NCI-H1930 (cell line): ENCODE measurements around the gene SLC6A12.
"Not testable (repeated sequence)": the region's sequence is repeated elsewhere in the genome, so short reads cannot be mapped to it uniquely, and the experiment has no call there.

Experiments used
- DNase-seq, 2 experiments: peaks; one replicate each; lab custom pipeline; 2025; lab: John Stamatoyannopoulos, UW

SLC6A12 gene

GRCh38 chr12:197347-197746 lies 16.6 kb downstream of the SLC6A12 start:
- DNase-seq, result no peak

- no peak for DNase-seq
Observed at GRCh38 chr12:196436-196835, 17.5 kb downstream of the SLC6A12 start.

GRCh38 chr12:195951-196350 lies 18.0 kb downstream of the SLC6A12 start:
- no peak for DNase-seq

- no peak for DNase-seq
Observed at GRCh38 chr12:195156-195555, 18.8 kb downstream of the SLC6A12 start.

GRCh38 chr12:194276-194675 lies 19.7 kb downstream of the SLC6A12 start:
- no peak for DNase-seq

- DNase-seq, result no peak
Observed at GRCh38 chr12:193261-193660, 20.7 kb downstream of the SLC6A12 start.

GRCh38 chr12:191541-191940 lies 22.4 kb downstream of the SLC6A12 start:
- DNase-seq, result no peak

- DNase-seq, result no peak
Observed at GRCh38 chr12:190881-191280, 23.1 kb downstream of the SLC6A12 start.

GRCh38 chr12:189622-189962 lies 24.4 kb downstream of the SLC6A12 start:
- no peak for DNase-seq

- DNase-seq, result peak; percentile 58 to 67
Observed at GRCh38 chr12:188910-189621, 24.9 kb downstream of the SLC6A12 start.

GRCh38 chr12:187986-188909 lies 25.7 kb downstream of the SLC6A12 start:
- DNase-seq, result not testable (repeated sequence)

GRCh38 chr12:186006-186625 lies 27.8 kb downstream of the SLC6A12 start:
- DNase-seq, result no peak

- DNase-seq, result no peak
Observed at GRCh38 chr12:185576-185955, 28.4 kb downstream of the SLC6A12 start.

- DNase-seq, result no peak
Observed at GRCh38 chr12:184811-185575, 29.0 kb downstream of the SLC6A12 start.

- DNase-seq, result no peak
Observed at GRCh38 chr12:182381-182892, 31.5 kb downstream of the SLC6A12 start.

- DNase-seq, result no peak
Observed at GRCh38 chr12:181921-182320, 32.0 kb downstream of the SLC6A12 start.

GRCh38 chr12:180445-180844 lies 33.5 kb downstream of the SLC6A12 start:
- DNase-seq, result no peak

- DNase-seq, result no peak
Observed at GRCh38 chr12:179885-180284, 34.1 kb downstream of the SLC6A12 start.

GRCh38 chr12:179131-179884 lies 34.6 kb downstream of the SLC6A12 start:
- DNase-seq, result no peak

GRCh38 chr12:178829-179109 lies 35.2 kb downstream of the SLC6A12 start:
- DNase-seq, result no peak
